ENCODE results near the gene TPPP. TPM values are rescaled to one million over a fixed set of nuclear protein-coding genes. Genes with fewer than 3 reads are reported as not detected.
"Not testable (repeated sequence)": the region's sequence is repeated elsewhere in the genome, so short reads cannot be mapped to it uniquely, and the experiment has no call there.

Gene TPPP
- total RNA-seq, 1 experiment from 2014 or later: 1.8 TPM

GRCh38 chr5:684751-685216 is 8.4 kb downstream of the TPPP start:
- ChIA-PET POLR2A (no interaction called here), CTCF (no interaction called here)
- DNase-seq (ENCODE audit: low spot score) (no peak), ATAC-seq (no peak)
- H3K27me3 Mint-ChIP-seq (ENCODE audit: low read depth): no peaks in the 10 kb centered on the region; the same call in none of the 2 replicates
- no peak overlapping the region for H3K4me3 Mint-ChIP-seq
- no peaks in the 10 kb centered on the region for H3K9me3 Mint-ChIP-seq
- H3K27ac Mint-ChIP-seq: no peak overlapping the region
- no peaks in the 10 kb centered on the region for H3K36me3 Mint-ChIP-seq
- H3K4me1 Mint-ChIP-seq: no peaks in the 10 kb centered on the region
- TF ChIP-seq E2F1 (CRISPR knock-in tag; IDR thresholded peaks at IDR 0.05) (no peak), ZNF138 (CRISPR knock-in tag; conservative IDR thresholded peaks at IDR 0.05) (no peak), SMAD4 (CRISPR knock-in tag; IDR thresholded peaks at IDR 0.05) (no peak), GTF2I (CRISPR knock-in tag; conservative IDR thresholded peaks at IDR 0.05) (no peak), ESRRA (CRISPR knock-in tag; IDR thresholded peaks at IDR 0.05; ENCODE audit: borderline replicate concordance) (no peak), ZNF121 (CRISPR knock-in tag; IDR thresholded peaks at IDR 0.05) (no peak), NFE2L1 (CRISPR knock-in tag; IDR thresholded peaks at IDR 0.05) (no peak), FOXP1 (CRISPR knock-in tag; IDR thresholded peaks at IDR 0.05; ENCODE audit: borderline replicate concordance) (no peak), SOX15 (CRISPR knock-in tag; IDR thresholded peaks at IDR 0.05) (no peak), NR3C1 (CRISPR knock-in tag; conservative IDR thresholded peaks at IDR 0.05; ENCODE audit: low read depth) (no peak), SMAD3 (CRISPR knock-in tag; IDR thresholded peaks at IDR 0.05; ENCODE audit: borderline replicate concordance) (no peak), SP1 (CRISPR knock-in tag; conservative IDR thresholded peaks at IDR 0.05) (no peak), ARID4B (CRISPR knock-in tag; IDR thresholded peaks at IDR 0.05; ENCODE audit: borderline replicate concordance) (no peak), GRHL2 (CRISPR knock-in tag; IDR thresholded peaks at IDR 0.05; ENCODE audit: insufficient replicate concordance, severe bottlenecking) (no peak), TEAD4 (CRISPR knock-in tag; IDR thresholded peaks at IDR 0.05) (no peak)

- Mint-ChIP-seq H3K36me3 (no peaks in the 10 kb centered on the region), H3K27ac (no peak overlapping the region), H3K4me3 (no peak overlapping the region), H3K27me3 (ENCODE audit: low read depth) (no peaks in the 10 kb centered on the region; the same call in none of the 2 replicates), H3K4me1 (no peaks in the 10 kb centered on the region), H3K9me3 (no peaks in the 10 kb centered on the region)
- CTCF ChIA-PET: interaction anchor here (0.6 kb wide), 1 partner anchor 45 kb away, joined by 4 read pairs; no protein-coding TSS in a partner anchor
- no peak for DNase-seq (ENCODE audit: low spot score)
- POLR2A ChIA-PET: no interaction called here
- TF ChIP-seq MLX (CRISPR knock-in tag; IDR thresholded peaks at IDR 0.05) (no peak), ZMAT4 (CRISPR knock-in tag; IDR thresholded peaks at IDR 0.05) (no peak), TEAD4 (CRISPR knock-in tag; IDR thresholded peaks at IDR 0.05) (no peak), RORB (CRISPR knock-in tag; IDR thresholded peaks at IDR 0.05) (no peak), ZNF138 (CRISPR knock-in tag; conservative IDR thresholded peaks at IDR 0.05) (no peak), MAX (CRISPR knock-in tag; IDR thresholded peaks at IDR 0.05) (no peak), JUN (CRISPR knock-in tag; IDR thresholded peaks at IDR 0.05) (no peak)
- ATAC-seq: no peak
Measured at GRCh38 chr5:683551-684481, 9.3 kb downstream of the TPPP start.

- H3K36me3 Mint-ChIP-seq; H3K9me3 Mint-ChIP-seq; H3K4me3 Mint-ChIP-seq; H3K4me1 Mint-ChIP-seq; DNase-seq (ENCODE audit: low spot score); ATAC-seq; H3K27me3 Mint-ChIP-seq (ENCODE audit: low read depth); H3K27ac Mint-ChIP-seq; CTCF ChIA-PET; POLR2A ChIA-PET: not testable (repeated sequence)
Measured at GRCh38 chr5:682651-683358, 10.3 kb downstream of the TPPP start.

GRCh38 chr5:682216-682615 is 10.9 kb downstream of the TPPP start:
- POLR2A ChIA-PET; ATAC-seq; H3K36me3 Mint-ChIP-seq; H3K9me3 Mint-ChIP-seq; CTCF ChIA-PET; H3K27me3 Mint-ChIP-seq (ENCODE audit: low read depth); H3K4me1 Mint-ChIP-seq; H3K27ac Mint-ChIP-seq; DNase-seq (ENCODE audit: low spot score); H3K4me3 Mint-ChIP-seq: not testable (repeated sequence)
